ENCODE measurements around the gene RGPD8. TPM values are rescaled to one million over a fixed set of nuclear protein-coding genes. Genes with fewer than 3 reads are reported as not detected.

The RGPD8 gene
- total and polyA plus RNA-seq, 7 donors, result 0.23 to 34.1 (median 16.1) TPM

DNA sequence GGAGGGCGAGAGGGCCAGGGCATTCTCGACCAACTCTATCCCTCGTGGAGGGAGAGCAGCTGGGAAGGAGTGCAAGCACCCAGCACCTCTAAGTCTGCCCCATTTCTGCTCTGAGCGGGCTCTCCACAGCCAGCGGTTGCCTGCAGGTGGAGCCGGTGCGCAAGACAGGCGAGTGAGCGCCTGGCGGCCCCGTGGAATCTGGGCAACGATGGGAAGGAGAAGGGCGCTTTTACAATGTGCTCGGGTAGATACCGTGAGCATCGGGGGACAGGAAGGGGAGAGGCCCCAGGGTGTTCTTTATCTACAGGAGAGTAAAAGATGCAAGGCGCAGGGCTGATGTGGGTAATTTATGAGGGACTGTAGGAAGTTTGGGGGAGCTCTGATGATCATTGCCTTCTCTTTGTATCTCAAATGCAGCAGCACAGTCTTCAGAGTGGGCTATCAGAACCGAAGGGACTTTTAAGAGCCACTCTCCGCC, 47.6 kb upstream of the RGPD8 start:
- Histone ChIP-seq H3K27ac (peak overlapping the region; percentile 84 to 94 (median 88)), H3K4me3 (peak overlapping the region; percentile 60 to 77 (median 72)), H3K36me3 (no peaks in the 10 kb centered on the region), H3K4me1 (peaks cover 0 to 30% (median 22%) of the 10 kb centered on the region in 4 donors), H3K27me3 (no peaks in the 10 kb centered on the region), H3K9me3 (no peaks in the 10 kb centered on the region)
- WGBS, 2 donors, result 0 to 1% methylated on average over 19 of the region's 19 CpGs
- TF ChIP-seq POLR2AphosphoS5 (IDR thresholded peaks at IDR 0.05) (peak in 1 of 4 donors; percentile 18), POLR2A (IDR thresholded peaks at IDR 0.05) (no peak), EP300 (IDR thresholded peaks at IDR 0.05) (no peak)
- TF ChIP-seq, protein P1, sequence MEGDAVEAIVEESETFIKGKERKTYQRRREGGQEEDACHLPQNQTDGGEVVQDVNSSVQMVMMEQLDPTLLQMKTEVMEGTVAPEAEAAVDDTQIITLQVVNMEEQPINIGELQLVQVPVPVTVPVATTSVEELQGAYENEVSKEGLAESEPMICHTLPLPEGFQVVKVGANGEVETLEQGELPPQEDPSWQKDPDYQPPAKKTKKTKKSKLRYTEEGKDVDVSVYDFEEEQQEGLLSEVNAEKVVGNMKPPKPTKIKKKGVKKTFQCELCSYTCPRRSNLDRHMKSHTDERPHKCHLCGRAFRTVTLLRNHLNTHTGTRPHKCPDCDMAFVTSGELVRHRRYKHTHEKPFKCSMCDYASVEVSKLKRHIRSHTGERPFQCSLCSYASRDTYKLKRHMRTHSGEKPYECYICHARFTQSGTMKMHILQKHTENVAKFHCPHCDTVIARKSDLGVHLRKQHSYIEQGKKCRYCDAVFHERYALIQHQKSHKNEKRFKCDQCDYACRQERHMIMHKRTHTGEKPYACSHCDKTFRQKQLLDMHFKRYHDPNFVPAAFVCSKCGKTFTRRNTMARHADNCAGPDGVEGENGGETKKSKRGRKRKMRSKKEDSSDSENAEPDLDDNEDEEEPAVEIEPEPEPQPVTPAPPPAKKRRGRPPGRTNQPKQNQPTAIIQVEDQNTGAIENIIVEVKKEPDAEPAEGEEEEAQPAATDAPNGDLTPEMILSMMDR (IDR thresholded peaks at IDR 0.05), result peak; percentile 53 to 87 (median 65)
- intact Hi-C loops (cut with DNase I), result loop anchor here (5.0 kb wide), 1 partner anchor 424 kb away; the partner anchor contains the start of gene TMEM87B
- peak; percentile 88 for DNase-seq

DNA sequence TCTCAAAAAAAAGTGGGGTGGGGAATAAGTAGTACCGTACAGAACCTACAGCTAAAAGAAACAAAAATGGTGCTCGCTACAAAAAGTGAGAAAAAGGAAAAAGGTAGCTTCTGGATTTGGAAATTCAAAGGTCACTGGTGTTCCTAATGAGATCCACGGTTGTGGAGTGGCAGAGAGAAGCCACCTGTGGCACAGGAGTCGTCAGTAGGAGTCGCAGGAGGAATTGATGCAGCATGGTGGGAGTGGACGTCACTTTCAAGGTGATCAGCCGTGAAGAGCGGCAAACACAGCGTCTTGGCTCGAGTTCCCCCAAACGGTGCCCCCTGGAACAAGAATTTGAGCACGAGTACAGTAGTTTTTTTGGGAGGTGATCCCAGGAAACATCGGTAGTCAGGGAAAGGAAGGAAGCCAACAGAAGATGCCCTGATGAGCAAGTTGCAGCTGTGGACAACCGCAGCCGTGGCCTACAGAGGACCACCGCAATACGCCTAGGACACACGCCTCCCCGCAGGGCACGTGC, 47.1 kb upstream of the RGPD8 start:
- Histone ChIP-seq H3K27me3 (no peaks in the 10 kb centered on the region), H3K27ac (peak overlapping the region; percentile 84 to 94 (median 88)), H3K36me3 (no peaks in the 10 kb centered on the region), H3K4me3 (peak overlapping the region; percentile 60 to 77 (median 72)), H3K9me3 (no peaks in the 10 kb centered on the region), H3K4me1 (peaks cover 0 to 30% (median 22%) of the 10 kb centered on the region in 4 donors)
- intact Hi-C loops (cut with DNase I), result loop anchor here (5.0 kb wide), 1 partner anchor 423 kb away; the partner anchor contains the start of gene TMEM87B
- DNase-seq, result no peak
- TF ChIP-seq POLR2AphosphoS5 (IDR thresholded peaks at IDR 0.05) (no peak), EP300 (IDR thresholded peaks at IDR 0.05) (no peak), POLR2A (IDR thresholded peaks at IDR 0.05) (no peak)
- TF ChIP-seq, protein P1 (IDR thresholded peaks at IDR 0.05), result no peak
- WGBS, 2 donors, result 11 to 15% methylated on average over 20 of the region's 20 CpGs

DNA sequence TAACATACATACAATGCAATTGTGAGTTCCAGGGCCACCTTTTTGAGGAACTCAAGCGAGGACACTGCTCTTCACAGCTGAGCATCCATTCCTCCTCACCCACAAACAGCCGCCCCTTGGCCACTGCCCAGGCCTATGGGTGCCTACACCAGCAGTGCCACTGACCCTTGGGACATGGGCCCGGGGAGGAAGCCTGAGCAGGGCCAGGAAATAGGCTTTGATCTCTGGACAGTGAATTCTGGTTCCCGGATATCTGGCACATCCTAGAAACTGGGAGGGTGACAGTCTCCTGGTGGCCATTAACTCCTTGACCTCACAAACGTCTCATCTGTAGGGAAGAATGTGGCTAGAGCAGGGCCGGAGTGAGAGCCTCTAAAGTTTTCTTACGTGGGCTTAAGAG, 43.0 kb upstream of the RGPD8 start:
- no peak for DNase-seq
- H3K9me3 ChIP-seq, result no peaks in the 10 kb centered on the region
- TF ChIP-seq EP300 (IDR thresholded peaks at IDR 0.05) (no peak), POLR2A (IDR thresholded peaks at IDR 0.05) (no peak), POLR2AphosphoS5 (IDR thresholded peaks at IDR 0.05) (no peak)
- TF ChIP-seq, protein P1 (IDR thresholded peaks at IDR 0.05), result no peak
- H3K27me3 ChIP-seq, result no peaks in the 10 kb centered on the region
- H3K36me3 ChIP-seq, result no peaks in the 10 kb centered on the region
- no peak overlapping the region for H3K4me3 ChIP-seq
- peaks cover 0 to 9% (median 6%) of the 10 kb centered on the region in 4 donors for H3K4me1 ChIP-seq
- no peak overlapping the region for H3K27ac ChIP-seq
- intact Hi-C loops (cut with DNase I), result no loop called here
- 85 to 86% methylated on average over 7 of the region's 7 CpGs for WGBS, 2 donors

DNA sequence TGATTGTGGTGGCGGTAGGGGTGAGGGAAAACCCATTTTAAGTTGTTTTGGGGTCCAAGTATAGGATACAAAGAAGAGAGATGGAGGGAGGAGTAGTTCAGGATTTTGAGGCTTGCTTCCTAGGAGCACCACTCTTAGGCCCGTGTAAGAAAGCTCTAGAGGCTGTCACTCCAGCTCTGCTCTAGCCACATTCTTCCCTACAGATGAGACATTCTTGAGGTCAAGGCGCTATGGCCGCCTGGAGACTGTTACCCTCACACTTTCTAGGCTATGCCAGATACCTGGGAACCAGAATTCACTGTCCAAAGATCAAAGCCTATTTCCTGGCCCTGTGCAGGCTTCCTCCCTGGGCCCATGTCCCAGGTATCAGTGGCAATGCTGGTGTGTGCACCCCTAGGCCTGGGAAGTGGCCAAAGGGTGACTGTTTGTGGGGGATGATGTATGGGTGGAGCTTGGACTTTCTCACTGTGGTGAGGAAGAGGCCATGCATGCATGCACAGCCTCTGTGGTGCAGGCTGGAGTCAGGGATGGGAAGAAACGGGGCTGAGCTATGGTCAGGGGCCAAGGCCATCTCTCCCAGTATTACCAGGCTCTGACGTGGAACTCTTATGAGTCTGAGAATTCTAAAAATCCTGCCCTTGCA, 41.5 kb upstream of the RGPD8 start:
- no peak for TF ChIP-seq POLR2A (IDR thresholded peaks at IDR 0.05)
- TF ChIP-seq POLR2AphosphoS5 (IDR thresholded peaks at IDR 0.05), result no peak
- no peak for TF ChIP-seq EP300 (IDR thresholded peaks at IDR 0.05)
- Histone ChIP-seq H3K27ac (no peak overlapping the region), H3K27me3 (no peaks in the 10 kb centered on the region), H3K9me3 (no peaks in the 10 kb centered on the region), H3K4me3 (no peak overlapping the region), H3K4me1 (no peaks in the 10 kb centered on the region), H3K36me3 (no peaks in the 10 kb centered on the region)
- intact Hi-C loops (cut with DNase I), result no loop called here
- no peak for DNase-seq
- WGBS, 2 donors, result 78 to 85% methylated on average over 6 of the region's 6 CpGs

DNA sequence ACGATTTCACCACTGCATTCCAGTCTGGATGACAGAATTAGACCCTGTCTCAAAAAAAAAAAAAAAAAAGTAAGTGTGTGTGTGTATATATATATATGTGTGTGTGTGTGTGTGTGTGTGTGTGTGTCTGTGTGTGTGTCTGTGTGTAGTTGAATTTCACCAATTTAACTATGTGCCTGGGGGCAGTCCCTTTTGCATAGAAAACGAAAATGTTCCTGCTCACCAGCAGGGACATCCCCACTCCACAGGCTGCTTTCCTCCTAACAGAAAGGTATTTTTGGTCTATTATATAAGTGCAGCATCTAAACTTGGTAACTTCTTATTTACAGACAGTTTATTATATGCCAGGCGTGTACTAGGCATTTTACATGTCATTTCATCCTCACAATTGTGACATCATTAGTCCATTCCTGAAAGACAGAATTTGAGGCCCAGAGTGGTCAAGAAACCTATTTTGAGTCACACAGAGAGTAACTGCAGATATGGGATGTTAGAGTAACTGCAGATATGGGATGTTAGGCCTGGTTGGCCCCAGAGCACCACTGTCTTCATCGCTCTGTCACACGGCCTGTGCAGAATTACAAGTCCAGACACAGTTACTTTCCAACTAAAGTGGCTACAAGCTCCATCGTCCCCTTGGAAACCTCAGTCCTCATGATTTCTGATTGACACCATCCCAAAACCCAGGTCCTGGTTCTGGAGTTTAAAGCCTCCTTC, 39.3 kb upstream of the RGPD8 start:
- no peak overlapping the region for H3K27ac ChIP-seq
- H3K4me1 ChIP-seq, result no peaks in the 10 kb centered on the region
- H3K36me3 ChIP-seq, result no peaks in the 10 kb centered on the region
- H3K9me3 ChIP-seq, result no peaks in the 10 kb centered on the region
- WGBS, 2 donors, result 85 to 87% methylated on average over 6 of the region's 6 CpGs
- no peaks in the 10 kb centered on the region for H3K27me3 ChIP-seq
- H3K4me3 ChIP-seq, result no peak overlapping the region
- TF ChIP-seq POLR2A (IDR thresholded peaks at IDR 0.05), result no peak
- TF ChIP-seq, protein P1 (IDR thresholded peaks at IDR 0.05), result no peak
- TF ChIP-seq EP300 (IDR thresholded peaks at IDR 0.05), result no peak
- TF ChIP-seq POLR2AphosphoS5 (IDR thresholded peaks at IDR 0.05), result no peak
- no peak for DNase-seq
- intact Hi-C loops (cut with DNase I), result no loop called here
